NB4 (cell line): ENCODE data around the gene KRT2.

Experiments used
- CTCF ChIP-seq: IDR thresholded peaks from one replicate; pipeline ENCODE4 v1.5.1; 2012; ENCODE audit warnings: low read depth, low read length
- MAX ChIP-seq: IDR thresholded peaks from 2 replicates; pipeline ENCODE4 v1.6.1; 2011; ENCODE audit warnings: low read depth, low read length
- MYC ChIP-seq: IDR thresholded peaks from 2 replicates; pipeline ENCODE4 v1.6.1; 2011; ENCODE audit warnings: low read depth, low read length
- POLR2A ChIP-seq: IDR thresholded peaks from 2 replicates; pipeline ENCODE4 v1.6.1; 2011; ENCODE audit warnings: mild to moderate bottlenecking; ENCODE audit not compliant: insufficient read length; ENCODE audit errors: extremely low read depth

- TF ChIP-seq CTCF (no peak), POLR2A (no peak), MAX (no peak), MYC (no peak)
These were observed 46.8 kb upstream of the KRT2 start for GRCh38 chr12:52698651-52699340.
